Upper lobe of left lung (tissue), 4 donors: Measurements from ENCODE around the gene DICER1.

ENCODE experiments used
- CTCF ChIP-seq, 6 experiments: fragments of 450-650 bp in 4 of 6; fragments of 200-600 bp in 2 of 6; sonication (generic) in 2 of 6; IDR thresholded peaks; one replicate each; pipeline ENCODE4 v1.5.1; 2016 to 2019; ENCODE audit warnings: antibody characterized with exemption in 6 of 6
- POLR2A ChIP-seq, 4 donors: fragments of 450-650 bp; IDR thresholded peaks; one replicate each; pipeline ENCODE4 v1.5.1; 2016 to 2017; ENCODE audit warnings: antibody characterized with exemption in 4 of 4, mild to moderate bottlenecking in 2 of 4
- POLR2AphosphoS5 ChIP-seq, 2 donors: sonication (generic); formaldehyde crosslinking; IDR thresholded peaks; one replicate each; pipeline ENCODE4 v1.5.1; 2017; ENCODE audit warnings: antibody characterized with exemption in 2 of 2

GRCh38 chr14:95163666-95164065 is 6.3 kb upstream of the DICER1 start:
- TF ChIP-seq CTCF (IDR thresholded peaks at IDR 0.05) (no peak), POLR2AphosphoS5 (IDR thresholded peaks at IDR 0.05) (no peak), POLR2A (IDR thresholded peaks at IDR 0.05) (no peak)
